Measurements from ENCODE around the gene DNAJC5.

The DNAJC5 gene

DNA sequence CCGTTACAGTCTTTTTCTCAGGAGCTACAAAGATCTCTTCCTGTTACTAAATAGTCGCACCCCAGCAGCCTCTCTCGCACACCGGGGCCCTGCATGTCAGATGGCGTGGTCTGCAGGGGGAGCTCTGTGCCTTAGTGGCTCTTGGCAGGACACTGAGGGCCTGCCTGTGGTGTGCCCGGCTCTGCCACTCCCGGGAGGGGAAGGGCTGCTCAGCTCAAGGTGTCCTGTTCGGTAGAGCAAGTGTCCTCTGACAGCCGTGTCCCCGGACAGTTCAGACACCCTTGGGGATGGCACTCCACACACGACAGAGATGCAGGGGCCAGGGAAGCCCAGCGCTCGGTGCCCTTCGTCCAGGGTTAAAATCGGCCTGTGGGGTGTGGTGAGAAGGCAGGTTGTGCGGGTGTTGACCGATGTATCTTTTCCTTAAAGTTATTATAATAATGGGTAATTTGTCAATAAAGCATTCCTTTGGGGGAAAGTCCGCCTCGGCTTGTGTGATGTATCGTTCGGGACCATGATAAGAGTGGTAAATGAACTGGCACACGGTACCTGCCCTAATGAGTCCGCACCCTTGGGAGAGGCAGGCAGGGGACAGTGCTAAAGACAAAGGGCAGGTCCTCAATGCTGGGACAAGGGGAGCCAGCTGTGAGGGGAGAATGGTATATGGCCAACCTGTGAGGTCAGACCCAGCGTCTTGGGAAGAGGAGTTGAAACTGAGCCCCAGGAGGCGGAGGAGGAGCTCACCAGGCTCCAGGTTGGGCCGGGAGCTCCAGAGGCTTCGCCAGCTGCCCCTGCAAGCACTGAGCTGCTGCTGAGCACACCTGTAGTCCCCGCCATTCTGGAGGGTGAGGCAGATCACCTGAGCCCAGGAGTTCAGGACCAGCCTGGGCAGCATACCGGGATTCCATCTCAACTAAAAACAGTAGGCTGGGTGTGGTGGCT lies 3.6 kb upstream of the DNAJC5 start:
- Histone ChIP-seq H3K36me3 (replicated peaks in 1 of 2; ENCODE audit: control insufficient read depth in 2 of 2, insufficient read depth in 2 of 2, low read length in 2 of 2) (peaks cover 24 to 51% of the 10 kb centered on the region in 2 donors), H3K23ac (ENCODE audit: low read depth, low read length, poor library complexity) (peak overlapping the region; percentile 67), H3K27me3 (ENCODE audit: control insufficient read depth in 3 of 3, insufficient read depth in 3 of 3, low read depth in 1 of 3, low read length in 3 of 3) (no peaks in the 10 kb centered on the region), H2BK12ac (ENCODE audit: low read length) (no peak overlapping the region), H3K14ac (ENCODE audit: low read length) (no peak overlapping the region), H3K9ac (ENCODE audit: low read depth, low read length, poor library complexity) (no peak overlapping the region), H3K4me3 (ENCODE audit: low read length in 2 of 2) (peak overlapping the region in 1 of 2 donors; percentile 12), H3K9me3 (replicated peaks in 1 of 2; ENCODE audit: control insufficient read depth in 2 of 2, insufficient read depth in 1 of 2, low read depth in 1 of 2, low read length in 2 of 2) (no peaks in the 10 kb centered on the region), H4K8ac (ENCODE audit: low read depth, low read length) (no peak overlapping the region), H3K4me2 (ENCODE audit: insufficient read depth, low read length, poor library complexity, severe bottlenecking) (no peak overlapping the region), H2AFZ (ENCODE audit: low read length) (no peak overlapping the region), H3K18ac (ENCODE audit: low read length) (no peak overlapping the region), H3K4ac (ENCODE audit: low read length) (no peak overlapping the region), H2AK5ac (ENCODE audit: low read depth, low read length) (no peak overlapping the region), H3K79me1 (ENCODE audit: low read depth, low read length) (peaks cover 2% of the 10 kb centered on the region), H3K4me1 (ENCODE audit: control insufficient read depth in 2 of 2, insufficient read depth in 1 of 2, low read depth in 1 of 2, low read length in 2 of 2) (peaks cover 3 to 8% of the 10 kb centered on the region in 2 donors), H4K91ac (ENCODE audit: low read depth, low read length, poor library complexity) (no peak overlapping the region), H2BK15ac (ENCODE audit: low read length) (no peak overlapping the region), H3K27ac (replicated peaks; ENCODE audit: low read length) (no peak overlapping the region), H2BK5ac (ENCODE audit: low read length) (no peak overlapping the region), H2BK120ac (ENCODE audit: low read depth, low read length) (no peak overlapping the region)
- no CpG with 5 or more reads among the region's 29 CpGs for WGBS, 2 donors (ENCODE audit: extremely low coverage in 2 of 2, insufficient read length in 2 of 2, insufficient replicate concordance in 1 of 2)
- DNase-seq (ENCODE audit: low spot score), result no peak

DNA sequence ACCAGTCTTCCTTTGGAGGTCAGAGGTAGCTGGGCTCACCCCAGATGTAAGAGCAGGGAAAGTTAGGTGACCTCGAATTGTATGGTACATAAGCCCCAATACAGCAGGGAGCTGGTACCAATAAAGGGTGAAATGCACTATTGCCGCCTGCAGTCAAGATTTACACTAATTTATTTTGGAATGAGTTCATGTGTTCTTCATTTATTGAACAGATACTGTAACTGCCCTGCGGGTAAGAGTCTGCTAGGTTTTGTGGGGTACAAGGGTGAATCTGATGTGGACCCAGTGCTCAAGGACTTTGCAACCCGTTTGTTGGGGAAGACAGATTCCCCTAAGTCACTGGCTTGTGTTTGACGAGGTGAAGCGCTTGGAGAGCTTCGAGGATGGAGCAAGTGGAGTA lies 2.5 kb upstream of the DNAJC5 start:
- WGBS, 2 donors (ENCODE audit: extremely low coverage in 2 of 2, insufficient read length in 2 of 2, insufficient replicate concordance in 1 of 2), result no CpG with 5 or more reads among the region's 7 CpGs
- Histone ChIP-seq H4K91ac (ENCODE audit: low read depth, low read length, poor library complexity) (no peak overlapping the region), H2AFZ (ENCODE audit: low read length) (no peak overlapping the region), H3K9ac (ENCODE audit: low read depth, low read length, poor library complexity) (no peak overlapping the region), H3K4me2 (ENCODE audit: insufficient read depth, low read length, poor library complexity, severe bottlenecking) (no peak overlapping the region), H3K18ac (ENCODE audit: low read length) (no peak overlapping the region), H3K27ac (replicated peaks; ENCODE audit: low read length) (no peak overlapping the region), H3K14ac (ENCODE audit: low read length) (no peak overlapping the region), H3K4me3 (ENCODE audit: low read length in 2 of 2) (no peak overlapping the region), H3K23ac (ENCODE audit: low read depth, low read length, poor library complexity) (no peak overlapping the region), H2BK120ac (ENCODE audit: low read depth, low read length) (no peak overlapping the region), H3K9me3 (replicated peaks in 1 of 2; ENCODE audit: control insufficient read depth in 2 of 2, insufficient read depth in 1 of 2, low read depth in 1 of 2, low read length in 2 of 2) (no peaks in the 10 kb centered on the region), H3K4me1 (ENCODE audit: control insufficient read depth in 2 of 2, insufficient read depth in 1 of 2, low read depth in 1 of 2, low read length in 2 of 2) (peaks cover 9 to 12% of the 10 kb centered on the region in 2 donors), H2BK12ac (ENCODE audit: low read length) (no peak overlapping the region), H2BK5ac (ENCODE audit: low read length) (no peak overlapping the region), H2BK15ac (ENCODE audit: low read length) (no peak overlapping the region), H3K36me3 (replicated peaks in 1 of 2; ENCODE audit: control insufficient read depth in 2 of 2, insufficient read depth in 2 of 2, low read length in 2 of 2) (peaks cover 23 to 45% of the 10 kb centered on the region in 2 donors), H3K79me1 (ENCODE audit: low read depth, low read length) (peaks cover 4% of the 10 kb centered on the region), H4K8ac (ENCODE audit: low read depth, low read length) (no peak overlapping the region), H3K4ac (ENCODE audit: low read length) (no peak overlapping the region), H3K27me3 (ENCODE audit: control insufficient read depth in 3 of 3, insufficient read depth in 3 of 3, low read depth in 1 of 3, low read length in 3 of 3) (no peaks in the 10 kb centered on the region), H2AK5ac (ENCODE audit: low read depth, low read length) (no peak overlapping the region)
- DNase-seq (ENCODE audit: low spot score), result no peak

GRCh38 chr20:63893999-63894357 lies 948 bp upstream of the DNAJC5 start:
- no peak overlapping the region for H2BK5ac ChIP-seq (ENCODE audit: low read length)
- H2AFZ ChIP-seq (ENCODE audit: low read length), result peak overlapping the region; percentile 85
- H2BK12ac ChIP-seq (ENCODE audit: low read length), result no peak overlapping the region
- no peak overlapping the region for H3K14ac ChIP-seq (ENCODE audit: low read length)
- no peak overlapping the region for H2AK5ac ChIP-seq (ENCODE audit: low read depth, low read length)
- peak overlapping the region; percentile 53 to 79 for H3K4me3 ChIP-seq (ENCODE audit: low read length in 2 of 2)
- no peak overlapping the region for H2BK15ac ChIP-seq (ENCODE audit: low read length)
- no peak overlapping the region for H3K4ac ChIP-seq (ENCODE audit: low read length)
- H3K4me1 ChIP-seq (ENCODE audit: control insufficient read depth in 2 of 2, insufficient read depth in 1 of 2, low read depth in 1 of 2, low read length in 2 of 2), result peaks cover 9 to 12% of the 10 kb centered on the region in 2 donors
- DNase-seq (ENCODE audit: low spot score), result no peak
- H2BK120ac ChIP-seq (ENCODE audit: low read depth, low read length), result no peak overlapping the region
- no CpG with 5 or more reads among the region's 6 CpGs for WGBS, 2 donors (ENCODE audit: extremely low coverage in 2 of 2, insufficient read length in 2 of 2, insufficient replicate concordance in 1 of 2)
- H3K27me3 ChIP-seq (ENCODE audit: control insufficient read depth in 3 of 3, insufficient read depth in 3 of 3, low read depth in 1 of 3, low read length in 3 of 3), result no peaks in the 10 kb centered on the region
- H3K9me3 ChIP-seq (replicated peaks in 1 of 2; ENCODE audit: control insufficient read depth in 2 of 2, insufficient read depth in 1 of 2, low read depth in 1 of 2, low read length in 2 of 2), result no peaks in the 10 kb centered on the region
- H4K91ac ChIP-seq (ENCODE audit: low read depth, low read length, poor library complexity), result no peak overlapping the region
- peak overlapping the region; percentile 82 for H3K9ac ChIP-seq (ENCODE audit: low read depth, low read length, poor library complexity)
- no peak overlapping the region for H3K18ac ChIP-seq (ENCODE audit: low read length)
- no peak overlapping the region for H3K27ac ChIP-seq (replicated peaks; ENCODE audit: low read length)
- H3K36me3 ChIP-seq (replicated peaks in 1 of 2; ENCODE audit: control insufficient read depth in 2 of 2, insufficient read depth in 2 of 2, low read length in 2 of 2), result peaks cover 25 to 45% of the 10 kb centered on the region in 2 donors
- peak overlapping the region; percentile 76 for H3K4me2 ChIP-seq (ENCODE audit: insufficient read depth, low read length, poor library complexity, severe bottlenecking)
- peak overlapping the region; percentile 60 for H3K23ac ChIP-seq (ENCODE audit: low read depth, low read length, poor library complexity)
- H3K79me1 ChIP-seq (ENCODE audit: low read depth, low read length), result peaks cover 10% of the 10 kb centered on the region
- H4K8ac ChIP-seq (ENCODE audit: low read depth, low read length), result no peak overlapping the region

GRCh38 chr20:63895202-63895951 lies 451 bp downstream of the DNAJC5 start:
- H2AK5ac ChIP-seq (ENCODE audit: low read depth, low read length), result no peak overlapping the region
- H3K9ac ChIP-seq (ENCODE audit: low read depth, low read length, poor library complexity), result no peak overlapping the region
- H2AFZ ChIP-seq (ENCODE audit: low read length), result peak overlapping the region; percentile 85
- H3K14ac ChIP-seq (ENCODE audit: low read length), result no peak overlapping the region
- peaks cover 9 to 12% of the 10 kb centered on the region in 2 donors for H3K4me1 ChIP-seq (ENCODE audit: control insufficient read depth in 2 of 2, insufficient read depth in 1 of 2, low read depth in 1 of 2, low read length in 2 of 2)
- no peak overlapping the region for H3K4ac ChIP-seq (ENCODE audit: low read length)
- peak overlapping the region; percentile 53 to 77 for H3K4me3 ChIP-seq (ENCODE audit: low read length in 2 of 2)
- DNase-seq (ENCODE audit: low spot score), result no peak
- no peak overlapping the region for H3K27ac ChIP-seq (replicated peaks; ENCODE audit: low read length)
- H4K91ac ChIP-seq (ENCODE audit: low read depth, low read length, poor library complexity), result no peak overlapping the region
- no peak overlapping the region for H4K8ac ChIP-seq (ENCODE audit: low read depth, low read length)
- H3K79me1 ChIP-seq (ENCODE audit: low read depth, low read length), result peaks cover 10% of the 10 kb centered on the region
- H2BK5ac ChIP-seq (ENCODE audit: low read length), result no peak overlapping the region
- no CpG with 5 or more reads among the region's 87 CpGs for WGBS, 2 donors (ENCODE audit: extremely low coverage in 2 of 2, insufficient read length in 2 of 2, insufficient replicate concordance in 1 of 2)
- H3K4me2 ChIP-seq (ENCODE audit: insufficient read depth, low read length, poor library complexity, severe bottlenecking), result peak overlapping the region; percentile 52
- H3K18ac ChIP-seq (ENCODE audit: low read length), result no peak overlapping the region
- no peak overlapping the region for H3K23ac ChIP-seq (ENCODE audit: low read depth, low read length, poor library complexity)
- H2BK15ac ChIP-seq (ENCODE audit: low read length), result no peak overlapping the region
- no peaks in the 10 kb centered on the region for H3K9me3 ChIP-seq (replicated peaks in 1 of 2; ENCODE audit: control insufficient read depth in 2 of 2, insufficient read depth in 1 of 2, low read depth in 1 of 2, low read length in 2 of 2)
- peaks cover 11 to 31% of the 10 kb centered on the region in 2 donors for H3K36me3 ChIP-seq (replicated peaks in 1 of 2; ENCODE audit: control insufficient read depth in 2 of 2, insufficient read depth in 2 of 2, low read length in 2 of 2)
- H2BK12ac ChIP-seq (ENCODE audit: low read length), result no peak overlapping the region
- no peak overlapping the region for H2BK120ac ChIP-seq (ENCODE audit: low read depth, low read length)
- no peaks in the 10 kb centered on the region for H3K27me3 ChIP-seq (ENCODE audit: control insufficient read depth in 3 of 3, insufficient read depth in 3 of 3, low read depth in 1 of 3, low read length in 3 of 3)
